Measurements from ENCODE around the gene UBE3D. TPM values are rescaled to one million over a fixed set of nuclear protein-coding genes. Genes with fewer than 3 reads are reported as not detected.

Gene UBE3D
- total and polyA plus RNA-seq, 2 of the 4 experiments (the other 2 are of a cell fraction): 3.2 to 6.3 TPM

DNA sequence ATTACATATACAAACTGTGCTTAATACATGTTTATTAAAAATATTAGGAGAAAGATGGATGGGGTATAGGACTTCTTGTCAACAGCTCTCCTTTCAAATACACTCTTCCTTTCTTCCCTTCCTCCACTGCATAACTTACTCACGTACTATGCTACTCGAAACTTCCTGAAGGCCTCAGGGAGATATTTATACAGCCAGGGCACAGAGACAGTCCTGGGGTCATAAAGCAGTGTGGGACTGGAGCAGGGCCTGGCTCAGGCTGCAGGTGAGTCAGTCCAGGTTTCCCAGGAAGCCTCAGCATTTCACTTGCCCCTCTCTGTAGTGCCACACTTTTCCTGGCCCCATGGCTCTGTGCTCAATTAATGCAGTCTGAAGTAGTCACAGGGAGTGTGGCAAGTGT lies 157.0 kb downstream of the UBE3D start:
- POLR2A ChIA-PET (ENCODE audit: unreplicated experiment): no interaction called here
- Histone ChIP-seq H2AK5ac (ENCODE audit: low read depth, low read length) (no peak overlapping the region), H3K27ac (ENCODE audit: insufficient read depth, low read length) (no peak overlapping the region), H2BK5ac (ENCODE audit: low read depth, low read length, poor library complexity, severe bottlenecking) (no peak overlapping the region), H3K27me3 (ENCODE audit: control insufficient read depth, insufficient read depth, low read length) (no peaks in the 10 kb centered on the region), H2BK15ac (ENCODE audit: low read depth, low read length) (no peak overlapping the region), H4K8ac (ENCODE audit: low read depth in 2 of 2, low read length in 2 of 2) (no peak overlapping the region), H3K9me3 (ENCODE audit: control insufficient read depth, insufficient read depth, low read length) (no peaks in the 10 kb centered on the region), H3K56ac (ENCODE audit: extremely low read depth, insufficient read depth, low read length) (no peak overlapping the region), H3K14ac (replicated peaks; ENCODE audit: low read depth, low read length) (no peak overlapping the region), H3K36me3 (ENCODE audit: control insufficient read depth, insufficient read depth, low read length) (no peaks in the 10 kb centered on the region), H3K4me3 (ENCODE audit: insufficient read depth, low read depth, low read length) (no peak overlapping the region), H3K4me1 (ENCODE audit: control insufficient read depth, insufficient read depth, low read length) (0 out of 2 replicates have a peak, but pooled peaks cover 2% of the 10 kb centered on the region), H3K4ac (ENCODE audit: low read depth, low read length) (no peak overlapping the region), H3K9me1 (ENCODE audit: insufficient read depth, low read length) (no peaks in the 10 kb centered on the region), H2AK9ac (replicated peaks; ENCODE audit: low read depth, low read length, poor library complexity) (no peak overlapping the region), H4K5ac (ENCODE audit: low read depth, low read length) (no peak overlapping the region), H3K9ac (ENCODE audit: low read depth, low read length) (no peak overlapping the region), H3K4me2 (ENCODE audit: low read depth, low read length) (no peak overlapping the region), H4K91ac (ENCODE audit: insufficient read depth, low read depth, low read length) (no peak overlapping the region), H2BK120ac (ENCODE audit: low read depth, low read length) (no peak overlapping the region), H2BK20ac (ENCODE audit: low read depth, low read length) (no peak overlapping the region), H3K79me1 (ENCODE audit: low read depth in 1 of 2, low read length in 2 of 2) (no peaks in the 10 kb centered on the region), H2AFZ (replicated peaks; ENCODE audit: low read length, poor library complexity) (no peak overlapping the region), H3K18ac (ENCODE audit: low read depth, low read length) (no peak overlapping the region), H4K20me1 (ENCODE audit: insufficient read depth, low read length) (no peaks in the 10 kb centered on the region), H3K23ac (ENCODE audit: low read depth, low read length) (no peak overlapping the region)
- intact Hi-C loops (cut with micrococcal nuclease): loop anchor here (10.0 kb wide), 1 partner anchor 146 kb away; no protein-coding TSS in a partner anchor
- dilution Hi-C loops (cut with HindIII; ENCODE audit: low sequenced_read_pairs, unreplicated experiment): no loop called here
- WGBS, 2 experiments (ENCODE audit: extremely low coverage in 2 of 2, insufficient read length in 1 of 2): no CpG with 5 or more reads among the region's 2 CpGs
- TF ChIP-seq MXI1 (IDR thresholded peaks at IDR 0.05; ENCODE audit: borderline replicate concordance, low read depth, low read length) (no peak), POLR2A (IDR thresholded peaks at IDR 0.05; ENCODE audit: low read depth, low read length) (no peak), RCOR1 (IDR thresholded peaks at IDR 0.05; ENCODE audit: insufficient replicate concordance, low read length) (no peak), RFX5 (IDR thresholded peaks at IDR 0.05; ENCODE audit: low read depth, low read length) (no peak), CHD1 (IDR thresholded peaks at IDR 0.05; ENCODE audit: low read depth, low read length) (no peak), FOS (IDR thresholded peaks at IDR 0.05; ENCODE audit: low read depth, low read length) (no peak), MAZ (IDR thresholded peaks at IDR 0.05; ENCODE audit: borderline replicate concordance, low read depth, low read length) (no peak), SMC3 (IDR thresholded peaks at IDR 0.05; ENCODE audit: low read depth, low read length) (no peak), NFE2L2 (IDR thresholded peaks at IDR 0.05; ENCODE audit: low read depth, low read length) (no peak), CEBPB (IDR thresholded peaks at IDR 0.05; ENCODE audit: low read depth, low read length) (no peak), MAFK (IDR thresholded peaks at IDR 0.05; ENCODE audit: low read depth, low read length) (no peak), BHLHE40 (IDR thresholded peaks at IDR 0.05; ENCODE audit: low read depth, low read length) (no peak), RAD21 (IDR thresholded peaks at IDR 0.05; ENCODE audit: low read length) (no peak)
- TF ChIP-seq, protein P1, sequence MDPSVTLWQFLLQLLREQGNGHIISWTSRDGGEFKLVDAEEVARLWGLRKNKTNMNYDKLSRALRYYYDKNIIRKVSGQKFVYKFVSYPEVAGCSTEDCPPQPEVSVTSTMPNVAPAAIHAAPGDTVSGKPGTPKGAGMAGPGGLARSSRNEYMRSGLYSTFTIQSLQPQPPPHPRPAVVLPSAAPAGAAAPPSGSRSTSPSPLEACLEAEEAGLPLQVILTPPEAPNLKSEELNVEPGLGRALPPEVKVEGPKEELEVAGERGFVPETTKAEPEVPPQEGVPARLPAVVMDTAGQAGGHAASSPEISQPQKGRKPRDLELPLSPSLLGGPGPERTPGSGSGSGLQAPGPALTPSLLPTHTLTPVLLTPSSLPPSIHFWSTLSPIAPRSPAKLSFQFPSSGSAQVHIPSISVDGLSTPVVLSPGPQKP (IDR thresholded peaks at IDR 0.05; ENCODE audit: borderline replicate concordance, low read depth, low read length): no peak
- TF ChIP-seq, protein P2, sequence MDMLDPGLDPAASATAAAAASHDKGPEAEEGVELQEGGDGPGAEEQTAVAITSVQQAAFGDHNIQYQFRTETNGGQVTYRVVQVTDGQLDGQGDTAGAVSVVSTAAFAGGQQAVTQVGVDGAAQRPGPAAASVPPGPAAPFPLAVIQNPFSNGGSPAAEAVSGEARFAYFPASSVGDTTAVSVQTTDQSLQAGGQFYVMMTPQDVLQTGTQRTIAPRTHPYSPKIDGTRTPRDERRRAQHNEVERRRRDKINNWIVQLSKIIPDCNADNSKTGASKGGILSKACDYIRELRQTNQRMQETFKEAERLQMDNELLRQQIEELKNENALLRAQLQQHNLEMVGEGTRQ (IDR thresholded peaks at IDR 0.05; ENCODE audit: low read depth, low read length): no peak
- TF ChIP-seq, protein P3, sequence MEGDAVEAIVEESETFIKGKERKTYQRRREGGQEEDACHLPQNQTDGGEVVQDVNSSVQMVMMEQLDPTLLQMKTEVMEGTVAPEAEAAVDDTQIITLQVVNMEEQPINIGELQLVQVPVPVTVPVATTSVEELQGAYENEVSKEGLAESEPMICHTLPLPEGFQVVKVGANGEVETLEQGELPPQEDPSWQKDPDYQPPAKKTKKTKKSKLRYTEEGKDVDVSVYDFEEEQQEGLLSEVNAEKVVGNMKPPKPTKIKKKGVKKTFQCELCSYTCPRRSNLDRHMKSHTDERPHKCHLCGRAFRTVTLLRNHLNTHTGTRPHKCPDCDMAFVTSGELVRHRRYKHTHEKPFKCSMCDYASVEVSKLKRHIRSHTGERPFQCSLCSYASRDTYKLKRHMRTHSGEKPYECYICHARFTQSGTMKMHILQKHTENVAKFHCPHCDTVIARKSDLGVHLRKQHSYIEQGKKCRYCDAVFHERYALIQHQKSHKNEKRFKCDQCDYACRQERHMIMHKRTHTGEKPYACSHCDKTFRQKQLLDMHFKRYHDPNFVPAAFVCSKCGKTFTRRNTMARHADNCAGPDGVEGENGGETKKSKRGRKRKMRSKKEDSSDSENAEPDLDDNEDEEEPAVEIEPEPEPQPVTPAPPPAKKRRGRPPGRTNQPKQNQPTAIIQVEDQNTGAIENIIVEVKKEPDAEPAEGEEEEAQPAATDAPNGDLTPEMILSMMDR (conservative IDR thresholded peaks at IDR 0.05; ENCODE audit: low read depth, low read length): no peak
- CTCF ChIA-PET: no interaction called here
- ATAC-seq (ENCODE audit: low read depth): no peak
- no TSS peak for BruUV-seq (replicated peaks)
- DNase-seq: no peak
- in situ Hi-C loops (cut with MboI; ENCODE audit: low sequenced_read_pairs): no loop called here

All from IMR-90 (cell line).